IPS-15b (cell line): ENCODE data around the gene CRLF1.
A peak's percentile ranks its signal among the peaks of the same experiment; 100 is the strongest.

ENCODE experiments used
- H3K27me3 ChIP-seq: one replicate; pipeline ENCODE4 v1.6.1; 2013; ENCODE audit warnings: low read length; ENCODE audit not compliant: control insufficient read depth, insufficient read depth
- H3K36me3 ChIP-seq: one replicate; pipeline ENCODE4 v1.6.1; 2013; ENCODE audit warnings: low read length; ENCODE audit not compliant: control insufficient read depth, insufficient read depth
- H3K4me1 ChIP-seq: one replicate; pipeline ENCODE4 v1.6.1; 2013; ENCODE audit warnings: mild to moderate bottlenecking, low read length; ENCODE audit not compliant: control insufficient read depth, insufficient read depth
- H3K4me3 ChIP-seq: one replicate; pipeline ENCODE4 v1.5.1; 2013; ENCODE audit warnings: low read depth, low read length
- H3K9ac ChIP-seq: one replicate; pipeline ENCODE4 v1.6.1; 2013; ENCODE audit warnings: low read depth, mild to moderate bottlenecking, low read length
- H3K9me3 ChIP-seq: one replicate; pipeline ENCODE4 v1.6.1; 2013; ENCODE audit warnings: mild to moderate bottlenecking, low read length; ENCODE audit not compliant: control insufficient read depth, insufficient read depth

The CRLF1 gene

DNA sequence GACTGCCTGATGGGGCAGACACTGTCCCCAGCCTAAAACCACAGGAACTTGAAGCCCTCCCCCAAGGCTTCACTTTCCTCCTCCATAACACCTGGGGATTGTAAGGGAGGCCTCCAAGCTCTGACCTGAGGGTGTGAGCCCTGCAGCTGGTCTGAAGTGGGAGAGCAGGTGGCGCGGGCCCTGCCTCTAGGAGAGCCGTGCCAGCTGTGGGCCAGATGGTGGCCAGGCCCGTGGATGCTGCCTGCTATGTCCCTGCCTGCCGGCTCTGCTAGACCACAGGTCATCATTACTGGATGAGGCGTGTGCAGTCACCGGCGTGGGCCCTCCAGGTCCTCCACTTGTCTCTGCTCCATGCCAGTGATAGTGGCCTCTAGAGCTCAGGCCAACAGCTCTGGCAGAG, 26.7 kb upstream of the CRLF1 start:
- Histone ChIP-seq H3K36me3 (no peaks in the 10 kb centered on the region), H3K4me1 (peaks cover 3% of the 10 kb centered on the region), H3K9me3 (no peaks in the 10 kb centered on the region), H3K27me3 (peaks cover 16% of the 10 kb centered on the region), H3K4me3 (no peak overlapping the region), H3K9ac (no peak overlapping the region)

DNA sequence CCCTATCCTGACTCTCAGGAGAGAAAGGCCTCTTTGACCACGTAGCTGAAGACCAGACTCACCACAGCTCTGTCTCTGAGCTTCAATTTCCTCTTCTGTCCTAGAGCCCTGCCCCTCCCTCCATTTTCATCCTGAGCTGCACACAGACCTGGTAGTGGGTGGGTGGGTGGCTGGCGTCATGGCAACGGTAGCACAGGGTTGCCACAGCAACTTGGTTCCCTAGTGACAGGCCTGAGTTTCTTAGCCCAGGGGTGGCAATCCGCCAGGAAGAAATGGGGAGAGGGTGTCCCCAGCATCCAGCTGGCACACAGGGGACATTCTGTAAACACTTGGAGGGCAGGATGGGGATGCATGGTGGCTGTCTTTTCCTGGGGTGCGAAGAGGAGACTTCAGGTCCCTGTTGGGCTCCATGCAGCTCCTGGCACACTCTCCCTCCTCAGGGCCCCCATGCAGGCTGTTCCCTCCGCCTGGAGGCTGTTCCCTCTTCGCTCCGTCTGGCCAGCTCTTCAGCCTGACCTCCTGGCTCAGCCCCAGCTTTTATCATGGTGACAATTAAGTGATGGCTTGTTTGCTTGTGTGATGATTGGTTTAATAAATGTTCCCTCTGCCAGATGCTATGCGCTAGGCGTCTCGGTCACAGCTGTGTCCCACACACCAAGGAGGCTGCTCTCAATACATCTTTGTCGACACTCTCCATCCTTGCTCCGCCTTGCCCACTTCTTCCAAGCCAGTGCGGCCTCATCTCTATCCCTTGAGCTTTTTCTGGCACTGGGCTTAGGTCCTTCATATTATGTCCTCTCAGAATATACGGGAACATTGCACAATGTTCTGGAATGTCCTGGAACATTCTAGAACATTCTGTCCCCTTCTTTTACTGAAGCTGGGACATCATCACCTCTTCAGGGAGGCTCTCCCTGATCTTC, 22.8 kb upstream of the CRLF1 start:
- no peak overlapping the region for H3K9ac ChIP-seq
- no peaks in the 10 kb centered on the region for H3K36me3 ChIP-seq
- no peak overlapping the region for H3K4me3 ChIP-seq
- peaks cover 4% of the 10 kb centered on the region for H3K27me3 ChIP-seq
- H3K9me3 ChIP-seq = no peaks in the 10 kb centered on the region
- no peaks in the 10 kb centered on the region for H3K4me1 ChIP-seq

DNA sequence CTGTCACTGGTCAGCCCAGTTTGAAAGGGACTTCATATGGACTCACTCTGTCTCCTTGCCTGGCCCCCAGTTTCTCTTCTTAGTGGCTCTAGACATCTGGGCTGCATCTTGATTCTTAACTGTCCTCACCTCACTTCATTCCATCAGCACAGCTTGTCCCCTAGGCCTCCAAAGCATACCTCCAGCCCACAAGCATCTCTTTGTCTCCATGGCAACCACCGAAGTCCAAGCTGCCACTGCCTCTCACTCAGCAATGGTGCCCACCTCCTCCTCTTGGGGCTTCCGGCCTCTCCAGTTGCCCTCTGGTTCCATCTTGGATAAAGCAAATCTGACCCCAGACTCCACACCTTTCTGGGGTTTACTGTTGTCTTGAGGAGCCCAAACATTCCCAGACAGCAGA, 20.3 kb upstream of the CRLF1 start:
- Histone ChIP-seq H3K27me3 (no peaks in the 10 kb centered on the region), H3K36me3 (no peaks in the 10 kb centered on the region), H3K9me3 (no peaks in the 10 kb centered on the region), H3K4me1 (no peaks in the 10 kb centered on the region), H3K9ac (no peak overlapping the region), H3K4me3 (no peak overlapping the region)

DNA sequence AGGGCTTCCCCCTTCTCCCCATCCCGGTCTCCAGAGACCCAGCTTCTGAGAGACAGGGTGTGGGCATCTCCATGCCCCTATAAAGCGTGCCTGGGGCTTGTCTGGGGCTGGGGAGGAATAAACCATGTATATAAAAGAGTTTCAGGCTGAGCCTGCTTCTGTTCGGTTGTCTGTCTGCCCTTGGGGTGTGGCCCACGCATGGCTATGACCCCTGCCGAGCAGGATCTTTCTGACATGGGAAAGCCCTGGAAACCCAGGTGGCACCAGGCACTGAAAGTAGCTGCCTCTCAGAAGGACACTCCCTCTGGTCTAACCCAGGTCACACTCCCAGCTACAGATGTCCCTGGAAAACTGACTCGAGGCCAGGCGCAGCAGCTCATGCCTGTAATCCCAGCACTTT, 14.3 kb upstream of the CRLF1 start:
- Histone ChIP-seq H3K4me3 (no peak overlapping the region), H3K9me3 (no peaks in the 10 kb centered on the region), H3K4me1 (no peaks in the 10 kb centered on the region), H3K9ac (no peak overlapping the region), H3K27me3 (no peaks in the 10 kb centered on the region), H3K36me3 (no peaks in the 10 kb centered on the region)

DNA sequence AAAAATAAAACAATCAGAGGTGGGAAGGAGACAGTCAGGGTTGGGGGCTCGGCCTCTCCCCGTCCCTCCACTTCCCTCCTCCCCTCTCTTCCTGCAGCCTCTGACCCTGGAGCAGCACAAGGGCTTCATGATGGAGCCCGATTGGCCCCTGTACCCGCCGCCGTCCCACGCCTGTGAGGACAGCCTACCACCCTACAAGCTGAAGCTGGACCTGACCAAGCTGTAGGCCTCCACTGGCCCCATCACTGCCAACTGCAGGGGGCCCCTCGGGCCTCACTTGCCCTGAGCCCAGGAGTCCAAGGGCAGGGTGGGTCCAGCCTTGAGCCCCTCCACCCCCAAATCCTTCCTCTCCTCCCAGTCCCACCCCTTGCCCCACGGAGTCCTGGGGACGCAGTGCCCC, 13.7 kb upstream of the CRLF1 start:
- no peak overlapping the region for H3K9ac ChIP-seq
- H3K36me3 ChIP-seq = no peaks in the 10 kb centered on the region
- peaks cover 3% of the 10 kb centered on the region for H3K27me3 ChIP-seq
- H3K9me3 ChIP-seq = no peaks in the 10 kb centered on the region
- H3K4me1 ChIP-seq = no peaks in the 10 kb centered on the region
- no peak overlapping the region for H3K4me3 ChIP-seq

DNA sequence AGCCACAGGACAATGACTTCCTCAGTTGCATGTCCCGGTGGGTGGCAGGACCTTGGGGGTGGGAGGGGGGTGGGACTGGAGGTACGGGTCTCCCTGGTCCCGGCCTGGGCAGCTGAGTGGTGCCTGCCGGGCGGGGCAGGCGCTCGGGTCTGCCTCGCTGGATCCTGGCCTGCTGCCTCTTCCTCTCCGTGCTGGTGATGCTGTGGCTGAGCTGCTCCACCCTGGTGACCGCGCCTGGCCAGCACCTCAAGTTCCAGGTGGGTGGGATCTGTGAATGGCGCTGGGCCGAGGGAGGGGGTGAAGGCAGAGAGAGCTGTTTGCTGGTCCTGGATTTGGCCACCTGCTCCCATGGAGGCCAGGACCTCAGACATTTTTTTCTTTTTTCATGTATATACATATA, 11.6 kb upstream of the CRLF1 start:
- Histone ChIP-seq H3K27me3 (peaks cover 22% of the 10 kb centered on the region), H3K4me1 (no peaks in the 10 kb centered on the region), H3K9me3 (no peaks in the 10 kb centered on the region), H3K4me3 (no peak overlapping the region), H3K9ac (no peak overlapping the region), H3K36me3 (no peaks in the 10 kb centered on the region)

DNA sequence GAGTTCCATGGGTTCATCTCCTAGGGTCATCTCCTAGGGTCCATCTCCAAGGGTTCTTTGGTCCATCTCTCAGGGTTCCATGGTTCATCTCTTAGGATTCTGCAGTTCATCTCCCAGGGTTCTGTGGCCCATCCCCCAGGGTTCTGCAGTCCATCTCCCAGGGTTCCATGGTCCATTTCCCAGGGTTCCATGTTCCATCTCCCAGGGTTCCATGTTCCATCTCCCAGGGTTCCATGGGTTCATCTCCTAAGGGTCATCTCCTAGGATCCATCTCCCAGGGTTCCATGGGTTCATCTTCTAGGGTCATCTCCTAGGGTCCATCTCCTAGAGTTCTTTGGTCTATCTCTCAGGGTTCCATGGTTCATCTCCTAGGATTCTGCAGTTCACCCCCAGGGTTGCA, 11.0 kb upstream of the CRLF1 start:
- H3K36me3 ChIP-seq = no peaks in the 10 kb centered on the region
- no peaks in the 10 kb centered on the region for H3K9me3 ChIP-seq
- peaks cover 27% of the 10 kb centered on the region for H3K27me3 ChIP-seq
- no peaks in the 10 kb centered on the region for H3K4me1 ChIP-seq
- no peak overlapping the region for H3K4me3 ChIP-seq
- no peak overlapping the region for H3K9ac ChIP-seq

DNA sequence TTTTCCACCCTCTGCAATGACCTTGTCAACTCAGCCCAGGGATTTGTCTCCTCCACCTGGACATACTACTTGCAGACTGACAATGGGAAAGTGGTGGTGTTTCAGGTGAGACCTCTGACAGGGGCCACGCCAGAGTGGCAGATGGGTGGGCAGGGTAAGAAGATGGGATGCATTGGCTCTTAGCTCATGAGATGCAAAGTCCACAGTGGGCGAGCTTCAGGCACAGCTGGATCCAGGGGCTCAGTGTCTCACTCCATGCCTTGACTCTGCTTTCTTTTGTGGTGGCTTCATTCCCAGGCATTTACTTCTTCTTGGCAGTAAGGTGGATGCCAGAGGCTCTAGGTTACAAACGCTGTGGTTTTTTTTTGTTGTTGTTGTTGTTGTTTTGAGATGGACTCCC, 9.4 kb upstream of the CRLF1 start:
- H3K4me3 ChIP-seq = no peak overlapping the region
- no peaks in the 10 kb centered on the region for H3K9me3 ChIP-seq
- no peak overlapping the region for H3K9ac ChIP-seq
- peaks cover 7% of the 10 kb centered on the region for H3K4me1 ChIP-seq
- peaks cover 41% of the 10 kb centered on the region for H3K27me3 ChIP-seq
- H3K36me3 ChIP-seq = no peaks in the 10 kb centered on the region

DNA sequence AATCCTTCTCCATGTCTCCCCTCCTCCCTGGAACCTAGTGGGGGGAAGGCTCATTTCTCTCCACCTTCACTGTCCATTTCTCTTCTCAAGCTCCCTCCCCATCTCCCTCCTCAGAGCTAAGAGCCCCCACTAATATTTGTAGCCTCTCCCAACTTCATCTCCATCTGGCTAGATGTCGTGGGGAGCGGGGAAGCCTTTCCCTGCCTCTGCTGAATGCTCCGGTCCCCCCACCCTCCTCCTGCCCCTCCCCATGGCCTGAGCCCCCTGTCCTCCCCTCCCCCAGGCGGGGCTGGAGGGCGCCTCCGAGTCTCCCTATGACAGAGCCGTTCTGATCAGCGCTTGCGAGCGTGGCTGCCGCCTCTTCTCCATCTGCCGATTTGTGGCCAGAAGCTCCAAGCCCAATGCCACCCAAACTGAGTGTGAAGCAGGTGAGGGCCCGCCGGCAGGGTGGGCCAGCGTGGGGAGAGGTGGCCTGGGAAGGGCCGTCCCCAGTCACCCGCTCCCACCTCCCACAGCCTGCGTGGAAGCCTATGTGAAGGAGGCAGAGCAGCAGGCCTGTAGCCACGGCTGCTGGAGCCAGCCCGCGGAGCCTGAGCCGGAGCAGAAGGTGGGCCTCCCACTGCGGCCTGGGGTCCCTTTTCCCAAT, 7.1 kb upstream of the CRLF1 start:
- peak overlapping the region; percentile 58 for H3K4me3 ChIP-seq
- H3K4me1 ChIP-seq = peaks cover 20% of the 10 kb centered on the region
- no peak overlapping the region for H3K9ac ChIP-seq
- no peaks in the 10 kb centered on the region for H3K9me3 ChIP-seq
- H3K36me3 ChIP-seq = no peaks in the 10 kb centered on the region
- peaks cover 61% of the 10 kb centered on the region for H3K27me3 ChIP-seq

DNA sequence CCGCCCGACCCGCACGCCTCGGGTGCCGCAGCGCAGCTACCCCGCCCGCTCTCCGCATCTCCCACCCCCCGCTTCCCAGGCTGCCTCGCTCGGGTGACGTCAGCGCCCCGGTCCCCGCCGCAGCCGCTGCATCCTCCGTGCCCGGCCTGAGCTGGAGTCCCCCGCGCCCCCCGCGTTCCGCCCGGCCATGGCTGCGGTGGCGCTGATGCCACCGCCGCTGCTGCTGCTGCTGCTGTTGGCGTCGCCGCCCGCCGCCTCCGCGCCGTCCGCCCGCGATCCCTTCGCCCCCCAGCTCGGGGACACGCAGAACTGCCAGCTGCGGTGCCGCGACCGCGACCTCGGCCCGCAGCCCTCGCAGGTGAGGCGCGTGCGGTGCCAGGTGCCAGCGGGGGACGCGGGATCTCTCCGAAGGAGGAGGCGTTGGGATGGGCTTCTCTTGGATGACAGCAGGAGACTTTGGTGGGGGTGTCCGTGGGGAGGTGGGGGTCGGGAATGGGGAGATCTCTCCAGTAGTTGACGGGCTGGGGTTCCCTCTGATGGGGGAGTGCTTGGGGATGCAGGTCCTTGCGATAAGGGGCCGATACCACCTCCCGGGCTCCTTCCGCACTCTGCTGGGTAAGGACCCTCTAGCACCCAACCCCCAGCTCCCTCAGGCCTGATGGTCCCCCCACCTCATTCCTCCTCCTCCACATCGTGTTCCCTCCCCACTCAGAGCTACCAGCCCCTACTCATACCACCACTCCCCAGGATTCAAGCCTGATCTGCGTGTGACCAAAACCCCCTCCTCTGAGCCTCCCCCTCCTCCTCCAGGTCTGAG, 6.4 kb upstream of the CRLF1 start, which contains the start of gene TMEM59L:
TSS of gene TMEM59L (plus strand) at position 99 of the 817 bp plus-strand sequence. CDS start at position 188, 89 bp downstream.
- peaks cover 69% of the 10 kb centered on the region for H3K27me3 ChIP-seq

DNA sequence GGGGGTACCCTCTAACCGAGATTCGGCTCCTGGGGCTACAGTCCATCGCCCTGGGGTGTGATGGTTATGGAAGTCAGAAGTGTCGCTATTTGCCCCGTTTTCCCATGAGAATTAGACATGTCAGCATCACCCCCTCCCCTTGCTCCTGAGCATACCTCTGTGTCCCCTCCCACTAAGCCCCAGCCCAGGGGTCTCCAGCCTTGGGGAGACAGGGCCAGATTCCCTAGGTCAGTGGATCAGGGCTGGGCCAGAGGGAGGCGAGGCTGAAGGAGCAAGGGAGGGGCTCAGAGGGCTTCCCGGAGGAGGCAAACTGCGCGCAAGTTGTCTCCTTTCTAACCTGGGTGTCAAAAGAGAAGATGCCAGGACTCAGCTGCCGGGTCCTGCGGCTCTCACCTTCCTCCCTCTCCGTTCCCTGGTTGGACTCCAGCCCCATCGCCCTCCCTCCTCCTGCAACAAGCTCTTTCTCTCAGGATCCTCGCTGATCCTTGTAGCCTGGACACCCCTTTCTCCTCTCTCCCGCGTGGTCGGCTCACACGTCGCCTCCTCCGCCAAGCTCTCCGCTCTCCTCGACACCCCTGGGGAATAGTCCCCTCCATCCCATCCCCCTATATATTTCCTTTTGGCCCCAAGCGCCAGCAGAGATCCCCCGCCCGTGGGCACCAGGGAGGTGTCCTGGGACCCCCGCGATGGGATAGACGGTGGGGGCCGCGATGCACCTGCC, 5.6 kb upstream of the CRLF1 start:
- H3K4me1 ChIP-seq = peaks cover 24% of the 10 kb centered on the region
- H3K9ac ChIP-seq = no peak overlapping the region
- H3K4me3 ChIP-seq = peak overlapping the region; percentile 58
- H3K9me3 ChIP-seq = no peaks in the 10 kb centered on the region
- H3K27me3 ChIP-seq = peaks cover 76% of the 10 kb centered on the region
- no peaks in the 10 kb centered on the region for H3K36me3 ChIP-seq

More for the DNA sequence above, 6.4 kb upstream of the CRLF1 start, which contains the start of gene TMEM59L:
- no peaks in the 10 kb centered on the region for H3K9me3 ChIP-seq
- peaks cover 23% of the 10 kb centered on the region for H3K4me1 ChIP-seq
- H3K9ac ChIP-seq = no peak within 1 kb of the TSS
- H3K4me3 ChIP-seq = peak within 1 kb of the TSS; percentile 58
- H3K36me3 ChIP-seq = no peaks in the 10 kb centered on the region
